ENCODE measurements around the gene ALDOB. TPM values are rescaled to one million over a fixed set of nuclear protein-coding genes. Genes with fewer than 3 reads are reported as not detected.

Gene ALDOB
- total and polyA plus RNA-seq, 2 of the 8 experiments (the other 6 are each of a cell fraction or from before 2014, with no cell fraction given) = not detected

DNA sequence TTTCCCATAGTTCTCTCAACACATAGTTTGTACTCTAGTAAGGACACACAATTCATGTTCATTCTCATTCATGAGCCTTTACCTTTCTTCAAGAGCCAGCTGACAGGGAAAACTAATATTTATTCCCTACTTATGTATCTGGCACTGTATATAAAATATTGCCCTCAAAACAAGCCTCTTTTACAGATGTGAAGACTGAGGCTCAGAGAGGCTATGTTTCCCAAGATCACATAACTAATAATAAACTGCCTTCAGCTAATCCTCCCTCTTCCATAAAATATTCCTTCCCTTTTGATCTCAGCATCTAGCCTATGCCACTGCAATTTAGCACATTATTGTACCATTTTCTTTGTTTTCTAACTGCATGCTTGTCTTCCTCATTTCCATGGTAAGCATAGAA lies 18.2 kb downstream of the ALDOB start:
- no peak overlapping the region for H3K4ac ChIP-seq (replicated peaks; ENCODE audit: insufficient read length, low read depth, low read length)
- no peak overlapping the region for H3K23ac ChIP-seq (ENCODE audit: insufficient read length)
- DNase-seq (ENCODE audit: low read depth in 1 of 2, low spot score in 2 of 2) = no peak
- H4K5ac ChIP-seq (ENCODE audit: insufficient read length, low read depth, low read length) = no peak overlapping the region
- H2BK5ac ChIP-seq (ENCODE audit: low read depth, low read length) = no peak overlapping the region
- CTCF ChIA-PET (ENCODE audit: partially characterized antibody) = interaction anchor here (0.8 kb wide), 1 partner anchor 29 kb away, joined by 3 read pairs; no protein-coding TSS in a partner anchor
- H3K79me1 ChIP-seq (ENCODE audit: low read depth, low read length) = no peaks in the 10 kb centered on the region
- no peak overlapping the region for H3K4me2 ChIP-seq (ENCODE audit: insufficient read depth in 1 of 2, low read depth in 2 of 2, low read length in 2 of 2)
- no peak overlapping the region for H3K14ac ChIP-seq (ENCODE audit: insufficient read length)
- FAIRE-seq = no peak
- no peak overlapping the region for H4K91ac ChIP-seq (replicated peaks; ENCODE audit: insufficient read length, low read length)
- no peaks in the 10 kb centered on the region for H3K36me3 ChIP-seq (ENCODE audit: control insufficient read depth in 2 of 4, insufficient read depth in 4 of 4, low read length in 3 of 4)
- no peak overlapping the region for H2BK12ac ChIP-seq (ENCODE audit: low read depth, low read length)
- no peak overlapping the region for H4K8ac ChIP-seq (ENCODE audit: extremely low read depth, insufficient read depth, low read length)
- no peak overlapping the region for H2BK15ac ChIP-seq (ENCODE audit: low read length)
- no peak overlapping the region for H3K9ac ChIP-seq (replicated peaks in 1 of 4; ENCODE audit: extremely low read depth in 1 of 4, low read depth in 3 of 4, low read length in 3 of 4)
- H3K79me2 ChIP-seq (ENCODE audit: control insufficient read depth in 1 of 2, insufficient read depth in 2 of 2, low read length in 2 of 2) = no peaks in the 10 kb centered on the region
- no peak overlapping the region for H2AK5ac ChIP-seq (ENCODE audit: low read depth, low read length)
- no peak overlapping the region for H3K27ac ChIP-seq (ENCODE audit: low read depth, low read length)
- no peak overlapping the region for H2BK20ac ChIP-seq (ENCODE audit: low read length)
- no peaks in the 10 kb centered on the region for H3K4me1 ChIP-seq (replicated peaks in 1 of 4; ENCODE audit: control insufficient read depth in 3 of 4, insufficient read depth in 4 of 4, low read length in 3 of 4)
- H3K9me3 ChIP-seq (ENCODE audit: insufficient read depth in 2 of 2, low read depth in 1 of 2, low read length in 1 of 2) = 0 out of 4 replicates have a peak, but pooled peaks cover 0 to 4% of the 10 kb centered on the region in 2 experiments
- no peaks in the 10 kb centered on the region; the same call in 1 of the 2 replicates for H3K23me2 ChIP-seq (ENCODE audit: low read depth, low read length)
- no peak overlapping the region for H3K18ac ChIP-seq (ENCODE audit: extremely low read depth, low read length)
- H3K27me3 ChIP-seq (replicated peaks in 1 of 4; ENCODE audit: control insufficient read depth in 3 of 4, extremely low read depth in 1 of 4, insufficient read depth in 3 of 4, low read length in 3 of 4) = no peaks in the 10 kb centered on the region
- no peak overlapping the region for H2AFZ ChIP-seq (ENCODE audit: low read length)
- no peak overlapping the region for H3K56ac ChIP-seq (replicated peaks; ENCODE audit: insufficient read length, low read depth, low read length)
- H3K4me3 ChIP-seq (ENCODE audit: extremely low read depth in 1 of 4, insufficient read depth in 2 of 4, low read depth in 3 of 4, low read length in 4 of 4) = no peak overlapping the region
- POLR2A ChIA-PET (ENCODE audit: partially characterized antibody) = no interaction called here
- H2BK120ac ChIP-seq (replicated peaks; ENCODE audit: low read depth, low read length) = no peak overlapping the region
- H4K20me1 ChIP-seq (replicated peaks in 1 of 2; ENCODE audit: control insufficient read depth in 1 of 2, insufficient read depth in 2 of 2, low read length in 2 of 2) = no peaks in the 10 kb centered on the region
- TF ChIP-seq SP4 (IDR thresholded peaks at IDR 0.05; ENCODE audit: low read length) (no peak), CTBP2 (IDR thresholded peaks at IDR 0.05; ENCODE audit: borderline replicate concordance, insufficient read depth, insufficient read length, low read length) (no peak), POLR2A (IDR thresholded peaks at IDR 0.05; ENCODE audit: control extremely low read depth in 1 of 2, low read depth in 2 of 2, low read length in 2 of 2) (no peak), HDAC6 (IDR thresholded peaks at IDR 0.05; ENCODE audit: low read depth, low read length) (no peak), SUZ12 (IDR thresholded peaks at IDR 0.05; ENCODE audit: low read length) (no peak), GTF2F1 (IDR thresholded peaks at IDR 0.05; ENCODE audit: borderline replicate concordance, low read depth, low read length) (no peak), CBX8 (IDR thresholded peaks at IDR 0.05; ENCODE audit: borderline replicate concordance, low read depth, low read length) (no peak), TEAD4 (IDR thresholded peaks at IDR 0.05; ENCODE audit: low read depth, low read length) (no peak), RAD21 (IDR thresholded peaks at IDR 0.05 in 1 of 2, conservative IDR thresholded peaks at IDR 0.05 in 1 of 2; ENCODE audit: low read depth in 2 of 2, low read length in 2 of 2) (no peak), NANOG (IDR thresholded peaks at IDR 0.05; ENCODE audit: insufficient read depth, low read depth, low read length, poor library complexity, severe bottlenecking) (no peak), CBX5 (IDR thresholded peaks at IDR 0.05; ENCODE audit: low read depth, low read length) (no peak), BCL11A (IDR thresholded peaks at IDR 0.05; ENCODE audit: low read depth in 2 of 2, low read length in 2 of 2) (no peak)
- TF ChIP-seq, protein P1, sequence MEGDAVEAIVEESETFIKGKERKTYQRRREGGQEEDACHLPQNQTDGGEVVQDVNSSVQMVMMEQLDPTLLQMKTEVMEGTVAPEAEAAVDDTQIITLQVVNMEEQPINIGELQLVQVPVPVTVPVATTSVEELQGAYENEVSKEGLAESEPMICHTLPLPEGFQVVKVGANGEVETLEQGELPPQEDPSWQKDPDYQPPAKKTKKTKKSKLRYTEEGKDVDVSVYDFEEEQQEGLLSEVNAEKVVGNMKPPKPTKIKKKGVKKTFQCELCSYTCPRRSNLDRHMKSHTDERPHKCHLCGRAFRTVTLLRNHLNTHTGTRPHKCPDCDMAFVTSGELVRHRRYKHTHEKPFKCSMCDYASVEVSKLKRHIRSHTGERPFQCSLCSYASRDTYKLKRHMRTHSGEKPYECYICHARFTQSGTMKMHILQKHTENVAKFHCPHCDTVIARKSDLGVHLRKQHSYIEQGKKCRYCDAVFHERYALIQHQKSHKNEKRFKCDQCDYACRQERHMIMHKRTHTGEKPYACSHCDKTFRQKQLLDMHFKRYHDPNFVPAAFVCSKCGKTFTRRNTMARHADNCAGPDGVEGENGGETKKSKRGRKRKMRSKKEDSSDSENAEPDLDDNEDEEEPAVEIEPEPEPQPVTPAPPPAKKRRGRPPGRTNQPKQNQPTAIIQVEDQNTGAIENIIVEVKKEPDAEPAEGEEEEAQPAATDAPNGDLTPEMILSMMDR (IDR thresholded peaks at IDR 0.05; ENCODE audit: control extremely low read depth in 1 of 3, insufficient read depth in 1 of 3, low read depth in 1 of 3, low read length in 3 of 3) = no peak
